ENCODE results near the gene TXNDC15.
A peak's percentile ranks its signal among the peaks of the same experiment; 100 is the strongest.

Gene TXNDC15

GRCh38 chr5:134944630-134945029, 70.5 kb downstream of the TXNDC15 start:
- no peaks in the 10 kb centered on the region for H3K36me3 ChIP-seq (ENCODE audit: low read depth)
- H3K4me3 ChIP-seq (ENCODE audit: severe bottlenecking): no peak overlapping the region
- H3K9me3 ChIP-seq (ENCODE audit: severe bottlenecking): no peaks in the 10 kb centered on the region
- H3K27ac ChIP-seq (ENCODE audit: poor library complexity, severe bottlenecking): no peak overlapping the region
- ATAC-seq (ENCODE audit: low read depth): no peak
- H3K4me1 ChIP-seq (ENCODE audit: insufficient read depth, poor library complexity, severe bottlenecking): peaks cover 2% of the 10 kb centered on the region
- TF ChIP-seq, protein P1, sequence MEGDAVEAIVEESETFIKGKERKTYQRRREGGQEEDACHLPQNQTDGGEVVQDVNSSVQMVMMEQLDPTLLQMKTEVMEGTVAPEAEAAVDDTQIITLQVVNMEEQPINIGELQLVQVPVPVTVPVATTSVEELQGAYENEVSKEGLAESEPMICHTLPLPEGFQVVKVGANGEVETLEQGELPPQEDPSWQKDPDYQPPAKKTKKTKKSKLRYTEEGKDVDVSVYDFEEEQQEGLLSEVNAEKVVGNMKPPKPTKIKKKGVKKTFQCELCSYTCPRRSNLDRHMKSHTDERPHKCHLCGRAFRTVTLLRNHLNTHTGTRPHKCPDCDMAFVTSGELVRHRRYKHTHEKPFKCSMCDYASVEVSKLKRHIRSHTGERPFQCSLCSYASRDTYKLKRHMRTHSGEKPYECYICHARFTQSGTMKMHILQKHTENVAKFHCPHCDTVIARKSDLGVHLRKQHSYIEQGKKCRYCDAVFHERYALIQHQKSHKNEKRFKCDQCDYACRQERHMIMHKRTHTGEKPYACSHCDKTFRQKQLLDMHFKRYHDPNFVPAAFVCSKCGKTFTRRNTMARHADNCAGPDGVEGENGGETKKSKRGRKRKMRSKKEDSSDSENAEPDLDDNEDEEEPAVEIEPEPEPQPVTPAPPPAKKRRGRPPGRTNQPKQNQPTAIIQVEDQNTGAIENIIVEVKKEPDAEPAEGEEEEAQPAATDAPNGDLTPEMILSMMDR (IDR thresholded peaks at IDR 0.05; ENCODE audit: poor library complexity, severe bottlenecking): no peak
- H3K27me3 ChIP-seq (ENCODE audit: insufficient read depth, poor library complexity, severe bottlenecking): no peaks in the 10 kb centered on the region
- no peak for DNase-seq (ENCODE audit: low spot score)

DNA sequence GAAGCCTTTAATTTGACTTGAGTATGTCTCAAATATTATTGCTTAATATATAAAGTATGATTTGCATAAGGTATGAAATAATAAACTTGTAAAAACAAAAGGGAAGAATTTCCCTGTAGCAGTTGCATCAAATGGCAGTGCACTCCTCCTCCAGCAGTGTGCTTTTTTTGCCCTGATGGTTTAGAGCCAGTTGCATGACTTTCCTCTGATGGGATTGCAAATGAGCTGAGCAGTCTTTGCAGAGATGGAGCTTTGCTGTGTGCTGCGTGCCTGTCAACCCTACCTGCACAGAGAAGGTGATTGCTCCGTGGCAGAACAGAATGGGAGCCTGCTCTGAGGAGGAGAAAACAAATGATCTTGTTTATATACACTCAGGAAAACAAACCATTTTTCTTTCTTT, 70.9 kb downstream of the TXNDC15 start:
- Histone ChIP-seq H3K4me1 (ENCODE audit: insufficient read depth, poor library complexity, severe bottlenecking) (peaks cover 2% of the 10 kb centered on the region), H3K9me3 (ENCODE audit: severe bottlenecking) (no peaks in the 10 kb centered on the region), H3K27ac (ENCODE audit: poor library complexity, severe bottlenecking) (no peak overlapping the region), H3K4me3 (ENCODE audit: severe bottlenecking) (no peak overlapping the region), H3K27me3 (ENCODE audit: insufficient read depth, poor library complexity, severe bottlenecking) (no peaks in the 10 kb centered on the region), H3K36me3 (ENCODE audit: low read depth) (no peaks in the 10 kb centered on the region)
- DNase-seq (ENCODE audit: low spot score) (no peak), ATAC-seq (ENCODE audit: low read depth) (no peak)
- TF ChIP-seq, protein P1 (IDR thresholded peaks at IDR 0.05; ENCODE audit: poor library complexity, severe bottlenecking): no peak

DNA sequence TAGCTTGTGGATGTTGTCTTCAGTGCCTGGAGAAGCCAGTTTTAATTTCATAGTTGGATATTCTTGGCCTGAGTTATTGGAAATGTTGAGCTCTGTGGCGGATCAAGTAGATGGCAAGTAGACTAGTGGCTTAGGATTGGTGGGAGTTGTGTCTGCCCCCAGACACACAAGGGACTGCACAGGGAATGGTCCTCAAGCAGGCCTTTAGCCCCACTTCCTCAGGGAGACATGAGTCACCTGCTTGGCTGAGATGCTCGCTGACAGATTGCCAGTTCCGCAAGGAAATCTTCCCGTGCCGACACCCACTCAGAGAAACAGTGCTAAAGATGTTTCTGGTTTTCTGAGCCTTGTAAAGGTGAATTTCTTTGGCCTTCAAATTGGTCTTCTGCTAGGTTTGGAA, 74.7 kb downstream of the TXNDC15 start:
- no peaks in the 10 kb centered on the region for H3K36me3 ChIP-seq (ENCODE audit: low read depth)
- H3K4me1 ChIP-seq (ENCODE audit: insufficient read depth, poor library complexity, severe bottlenecking): peaks cover 2% of the 10 kb centered on the region
- H3K27me3 ChIP-seq (ENCODE audit: insufficient read depth, poor library complexity, severe bottlenecking): no peaks in the 10 kb centered on the region
- H3K9me3 ChIP-seq (ENCODE audit: severe bottlenecking): no peaks in the 10 kb centered on the region
- no peak for DNase-seq (ENCODE audit: low spot score)
- H3K27ac ChIP-seq (ENCODE audit: poor library complexity, severe bottlenecking): no peak overlapping the region
- no peak overlapping the region for H3K4me3 ChIP-seq (ENCODE audit: severe bottlenecking)
- TF ChIP-seq, protein P1 (IDR thresholded peaks at IDR 0.05; ENCODE audit: poor library complexity, severe bottlenecking): no peak
- peak; percentile 62; the same call in 2 of the 3 replicates for ATAC-seq (ENCODE audit: low read depth)

DNA sequence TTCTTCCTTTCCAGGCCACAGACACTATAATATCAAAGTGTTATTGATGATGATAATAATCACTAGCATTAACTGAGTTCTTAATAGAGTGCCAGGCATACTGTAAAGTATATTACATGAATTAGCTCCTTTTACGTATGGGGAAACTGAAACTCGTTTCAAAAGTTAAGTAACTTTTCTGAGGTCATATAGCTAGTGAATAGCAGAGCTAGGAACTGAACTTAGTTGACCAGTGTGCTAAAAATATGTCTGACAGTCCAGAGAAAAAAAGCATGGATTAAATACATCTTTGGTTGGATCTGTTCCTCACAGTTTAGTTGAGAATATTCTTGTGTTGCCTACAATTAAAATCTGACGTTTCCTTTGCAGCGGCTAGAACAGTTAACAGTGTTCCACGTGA, 75.1 kb downstream of the TXNDC15 start:
- Histone ChIP-seq H3K27me3 (ENCODE audit: insufficient read depth, poor library complexity, severe bottlenecking) (no peaks in the 10 kb centered on the region), H3K27ac (ENCODE audit: poor library complexity, severe bottlenecking) (no peak overlapping the region), H3K9me3 (ENCODE audit: severe bottlenecking) (peaks cover 4% of the 10 kb centered on the region), H3K36me3 (ENCODE audit: low read depth) (no peaks in the 10 kb centered on the region), H3K4me3 (ENCODE audit: severe bottlenecking) (no peak overlapping the region), H3K4me1 (ENCODE audit: insufficient read depth, poor library complexity, severe bottlenecking) (peaks cover 2% of the 10 kb centered on the region)
- TF ChIP-seq, protein P1 (IDR thresholded peaks at IDR 0.05; ENCODE audit: poor library complexity, severe bottlenecking): no peak
- DNase-seq (ENCODE audit: low spot score) (no peak), ATAC-seq (ENCODE audit: low read depth) (no peak)
